HFF-Myc (cell line): ENCODE data around the gene SPATS2L.

ENCODE experiments used
- DNase-seq: peaks from one replicate; pipeline ENCODE4 v3.0.0-alpha.2; 2011; ENCODE audit warnings: low read depth; ENCODE audit errors: extremely low read depth
- H3K4me3 ChIP-seq: replicated peaks from 2 replicates; pipeline ENCODE4 v1.5.1; 2011; ENCODE audit warnings: low read depth, mild to moderate bottlenecking, control low read depth, low read length
- CTCF ChIP-seq: IDR thresholded peaks from 2 replicates; pipeline ENCODE4 v1.5.1; 2012; ENCODE audit warnings: mild to moderate bottlenecking, low read depth, low read length, control low read depth; ENCODE audit errors: missing control alignments

SPATS2L gene

DNA sequence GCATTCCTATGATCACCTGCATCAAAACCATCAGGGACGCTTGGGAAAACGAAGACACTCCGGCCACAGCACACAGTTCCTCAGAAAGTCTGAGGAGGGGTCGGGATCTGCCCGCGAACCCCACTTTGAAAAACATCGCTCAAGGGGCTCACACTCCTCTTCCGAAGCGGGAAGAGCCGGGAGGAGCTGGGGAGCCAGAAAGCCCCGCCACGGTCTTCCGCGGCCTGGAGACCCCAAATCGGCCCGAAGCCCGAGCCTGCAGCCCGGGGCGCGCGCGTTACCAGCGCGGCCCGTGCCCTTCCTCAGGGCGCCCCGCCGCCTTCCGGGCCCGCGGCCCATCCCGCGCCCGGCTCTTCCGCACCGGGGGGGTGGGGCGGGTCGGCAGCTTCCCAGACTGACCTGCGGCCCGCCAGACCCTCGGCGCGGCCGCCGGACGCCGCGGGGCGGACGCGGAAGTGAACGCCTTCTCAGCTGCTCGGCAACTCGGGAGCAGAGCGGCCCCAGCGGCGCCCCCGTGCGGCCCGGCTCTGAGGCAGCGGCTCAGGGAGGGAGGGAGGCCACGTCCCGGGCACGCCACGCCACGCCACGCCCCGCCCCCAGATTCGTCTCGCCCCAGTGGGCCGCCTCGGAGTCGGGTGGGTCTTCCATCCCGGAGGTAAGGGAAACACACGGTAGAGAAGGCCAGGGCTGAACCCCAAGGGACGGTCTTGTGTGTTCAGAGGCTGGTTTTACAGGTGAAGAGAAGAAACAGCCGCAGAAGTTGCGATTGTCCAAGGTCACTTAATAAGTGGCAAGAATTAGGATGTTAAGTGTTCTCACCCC lies 203.3 kb downstream of the SPATS2L start, which contains the start of gene KCTD18:
Gene KCTD18 (minus strand): TSS at position 457 of the 822 bp plus-strand sequence. CDS start 3,052 bp downstream, outside the sequence.
- H3K4me3 ChIP-seq = peak within 1 kb of the TSS; percentile 73
- DNase-seq = peak; percentile 32
- TF ChIP-seq CTCF = peak; percentile 81

- H3K4me3 ChIP-seq = no peak overlapping the region
- no peak for TF ChIP-seq CTCF
- DNase-seq = no peak
Observed at GRCh38 chr2:200515155-200515554, 208.7 kb downstream of the SPATS2L start.

- H3K4me3 ChIP-seq = no peak overlapping the region
- no peak for DNase-seq
- no peak for TF ChIP-seq CTCF
Observed at GRCh38 chr2:200523158-200523557, 216.7 kb downstream of the SPATS2L start.

DNA sequence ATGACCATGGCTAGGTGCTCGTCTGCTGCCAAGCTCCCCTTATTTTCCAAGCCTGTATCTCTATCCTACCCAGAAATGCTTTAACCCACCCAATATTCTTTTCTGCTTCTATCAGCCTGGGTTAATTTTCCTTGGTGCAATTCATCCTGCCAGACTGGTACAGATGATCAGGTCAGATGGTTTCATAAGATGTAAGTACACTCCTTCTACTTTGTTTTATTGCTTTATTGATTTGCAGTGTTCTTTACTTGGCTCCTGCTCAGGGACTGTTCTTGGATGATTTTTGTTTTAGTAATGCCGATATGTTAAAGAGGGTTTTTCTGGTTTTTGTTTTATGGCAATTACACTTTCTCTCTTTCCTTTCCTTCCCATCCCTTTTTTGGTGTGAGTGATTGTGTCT lies 217.1 kb downstream of the SPATS2L start:
- no peak for TF ChIP-seq CTCF
- H3K4me3 ChIP-seq = no peak overlapping the region
- no peak for DNase-seq

DNA sequence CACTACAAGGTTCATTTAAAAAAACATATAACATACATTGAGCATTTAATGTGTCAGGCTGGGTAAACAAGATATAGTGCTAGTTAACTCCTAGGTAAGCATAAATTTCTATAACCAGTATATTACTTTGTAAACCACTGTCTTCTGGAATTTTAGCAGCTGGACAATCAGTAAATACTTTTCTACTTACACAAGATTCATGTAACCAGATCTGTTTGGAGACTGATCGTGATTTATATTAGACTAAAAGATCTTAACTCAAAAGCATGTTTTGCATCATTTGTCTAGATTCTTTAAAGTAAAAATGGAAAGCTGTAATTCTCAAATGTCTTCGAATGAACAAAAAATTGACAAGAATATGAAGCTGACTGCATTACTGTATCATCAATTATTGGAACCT lies 218.6 kb downstream of the SPATS2L start:
- H3K4me3 ChIP-seq = no peak overlapping the region
- no peak for DNase-seq
- no peak for TF ChIP-seq CTCF

GRCh38 chr2:200525551-200525881 lies 219.0 kb downstream of the SPATS2L start:
- TF ChIP-seq CTCF = no peak
- DNase-seq = no peak
- H3K4me3 ChIP-seq = peak overlapping the region; percentile 87
